Measurements from ENCODE around the gene SORL1.

SORL1 gene

GRCh38 chr11:121538054-121538453 lies 85.9 kb downstream of the SORL1 start:
- no peak for DNase-seq

GRCh38 chr11:121539000-121539399 lies 86.9 kb downstream of the SORL1 start:
- no peak for DNase-seq

GRCh38 chr11:121540627-121541026 lies 88.5 kb downstream of the SORL1 start:
- no peak for DNase-seq

GRCh38 chr11:121543836-121544380 lies 91.8 kb downstream of the SORL1 start:
- DNase-seq = no peak

GRCh38 chr11:121544956-121545355 lies 92.8 kb downstream of the SORL1 start:
- no peak for DNase-seq

GRCh38 chr11:121547574-121547973 lies 95.5 kb downstream of the SORL1 start:
- DNase-seq = no peak

- peak; percentile 69 for DNase-seq
These were observed 98.3 kb downstream of the SORL1 start for GRCh38 chr11:121550247-121551030.

GRCh38 chr11:121551463-121551862 lies 99.3 kb downstream of the SORL1 start:
- no peak for DNase-seq

- no peak for DNase-seq
These were observed 100.0 kb downstream of the SORL1 start for GRCh38 chr11:121552154-121552553.

- DNase-seq = no peak
These were observed 100.5 kb downstream of the SORL1 start for GRCh38 chr11:121552644-121553043.

GRCh38 chr11:121553389-121553788 lies 101.3 kb downstream of the SORL1 start:
- no peak for DNase-seq

GRCh38 chr11:121553806-121554205 lies 101.7 kb downstream of the SORL1 start:
- DNase-seq = no peak

GRCh38 chr11:121554552-121554951 lies 102.4 kb downstream of the SORL1 start:
- DNase-seq = no peak

GRCh38 chr11:121555121-121555520 lies 103.0 kb downstream of the SORL1 start:
- no peak for DNase-seq

- DNase-seq = no peak
These were observed 104.8 kb downstream of the SORL1 start for GRCh38 chr11:121556937-121557336.

- DNase-seq = no peak
These were observed 105.2 kb downstream of the SORL1 start for GRCh38 chr11:121557348-121557747.

GRCh38 chr11:121559606-121560200 lies 107.6 kb downstream of the SORL1 start:
- DNase-seq = no peak

GRCh38 chr11:121560236-121560635 lies 108.1 kb downstream of the SORL1 start:
- no peak for DNase-seq

- no peak for DNase-seq
These were observed 109.1 kb downstream of the SORL1 start for GRCh38 chr11:121561240-121561639.

- no peak for DNase-seq
These were observed 109.6 kb downstream of the SORL1 start for GRCh38 chr11:121561716-121562115.

GRCh38 chr11:121563003-121563402 lies 110.9 kb downstream of the SORL1 start:
- no peak for DNase-seq

GRCh38 chr11:121563900-121564822 lies 112.0 kb downstream of the SORL1 start:
- no peak for DNase-seq
